ENCODE measurements around the gene ARHGAP8. TPM values are rescaled to one million over a fixed set of nuclear protein-coding genes. Genes with fewer than 3 reads are reported as not detected.

The ARHGAP8 gene
- total and polyA plus RNA-seq, 10 of the 15 experiments (the other 5 are each of a cell fraction or from before 2014, with no cell fraction given), result 0.33 TPM; not detected in 9

GRCh38 chr22:44719586-44720368, 32.6 kb upstream of the ARHGAP8 start:
- H3K9me3 ChIP-seq (replicated peaks; ENCODE audit: control insufficient read depth, insufficient read depth, low read length), result no peaks in the 10 kb centered on the region
- H3K79me2 ChIP-seq (ENCODE audit: control insufficient read depth, insufficient read depth, low read length), result no peaks in the 10 kb centered on the region
- peaks cover 4% of the 10 kb centered on the region for H3K4me1 ChIP-seq (ENCODE audit: control insufficient read depth, insufficient read depth, low read length)
- H3K4me2 ChIP-seq (ENCODE audit: control insufficient read depth, insufficient read depth), result no peak overlapping the region
- H3K27me3 ChIP-seq (replicated peaks in 1 of 2; ENCODE audit: control insufficient read depth in 2 of 2, insufficient read depth in 2 of 2, low read length in 1 of 2), result no peaks in the 10 kb centered on the region
- no peaks in the 10 kb centered on the region; a peak in 2 of 4 replicates for H3K36me3 ChIP-seq (ENCODE audit: control insufficient read depth in 2 of 2, insufficient read depth in 2 of 2, low read length in 1 of 2)
- no peak overlapping the region for H3K4me3 ChIP-seq
- H3K27ac ChIP-seq (ENCODE audit: control insufficient read depth, insufficient read depth), result no peak overlapping the region
- no peak for ATAC-seq
- H2AFZ ChIP-seq (ENCODE audit: control insufficient read depth, low read depth, low read length), result no peak overlapping the region
- H3K9ac ChIP-seq (ENCODE audit: control insufficient read depth, insufficient read depth, low read length), result no peak overlapping the region
- no peaks in the 10 kb centered on the region for H4K20me1 ChIP-seq (ENCODE audit: control insufficient read depth, insufficient read depth)
- no peak for FAIRE-seq
- ChIA-PET RAD21 (ENCODE audit: unreplicated experiment) (interaction anchor here (0.6 kb wide), 1 partner anchor 120 kb away, joined by 3 read pairs; no protein-coding TSS in a partner anchor), CTCF (interaction anchor here (1.3 kb wide), 1 partner anchor 36 kb away, joined by 4 read pairs; no protein-coding TSS in a partner anchor), SMC1A (ENCODE audit: uncharacterized antibody, unreplicated experiment) (interaction anchor here (1.3 kb wide), 1 partner anchor 11 kb away, joined by 4 read pairs; no protein-coding TSS in a partner anchor), POLR2A (no interaction called here)
- DNase-seq (ENCODE audit: low read depth, low spot score), result no peak
- no TSS peak for BruUV-seq (replicated peaks)
- WGBS (ENCODE audit: insufficient coverage, insufficient replicate concordance, low lambda C conversion rate, missing lambda C conversion rate), result 52% methylated on average over 13 of the region's 13 CpGs
- in situ Hi-C loops (cut with MboI) (no loop called here), intact Hi-C loops (cut with micrococcal nuclease; ENCODE audit: unreplicated experiment) (no loop called here)
- TF ChIP-seq CHD2 (IDR thresholded peaks at IDR 0.05; ENCODE audit: borderline replicate concordance, low read depth, low read length) (no peak), ZSCAN29 (IDR thresholded peaks at IDR 0.05) (no peak), FOS (IDR thresholded peaks at IDR 0.05; ENCODE audit: borderline replicate concordance, extremely low read depth, insufficient read length) (no peak), FOXM1 (IDR thresholded peaks at IDR 0.05; ENCODE audit: low read depth, low read length) (no peak)

GRCh38 chr22:44721213-44721612, 31.2 kb upstream of the ARHGAP8 start:
- Histone ChIP-seq H3K4me2 (ENCODE audit: control insufficient read depth, insufficient read depth) (no peak overlapping the region), H4K20me1 (ENCODE audit: control insufficient read depth, insufficient read depth) (no peaks in the 10 kb centered on the region), H2AFZ (ENCODE audit: control insufficient read depth, low read depth, low read length) (no peak overlapping the region), H3K79me2 (ENCODE audit: control insufficient read depth, insufficient read depth, low read length) (no peaks in the 10 kb centered on the region), H3K9ac (ENCODE audit: control insufficient read depth, insufficient read depth, low read length) (no peak overlapping the region), H3K36me3 (ENCODE audit: control insufficient read depth in 2 of 2, insufficient read depth in 2 of 2, low read length in 1 of 2) (no peaks in the 10 kb centered on the region; a peak in 2 of 4 replicates), H3K27me3 (replicated peaks in 1 of 2; ENCODE audit: control insufficient read depth in 2 of 2, insufficient read depth in 2 of 2, low read length in 1 of 2) (no peaks in the 10 kb centered on the region), H3K9me3 (replicated peaks; ENCODE audit: control insufficient read depth, insufficient read depth, low read length) (no peaks in the 10 kb centered on the region), H3K4me3 (no peak overlapping the region), H3K4me1 (ENCODE audit: control insufficient read depth, insufficient read depth, low read length) (peaks cover 4% of the 10 kb centered on the region), H3K27ac (ENCODE audit: control insufficient read depth, insufficient read depth) (no peak overlapping the region)
- no peak for FAIRE-seq
- WGBS (ENCODE audit: insufficient coverage, insufficient replicate concordance, low lambda C conversion rate, missing lambda C conversion rate), result 46% methylated on average over 7 of the region's 7 CpGs
- intact Hi-C loops (cut with micrococcal nuclease; ENCODE audit: unreplicated experiment), result no loop called here
- ChIA-PET POLR2A (no interaction called here), SMC1A (ENCODE audit: uncharacterized antibody, unreplicated experiment) (no interaction called here), CTCF (no interaction called here), RAD21 (ENCODE audit: unreplicated experiment) (no interaction called here)
- TF ChIP-seq USF1 (IDR thresholded peaks at IDR 0.05; ENCODE audit: borderline replicate concordance, extremely low read length, insufficient read depth, low read depth, low read length) (no peak), SPI1 (IDR thresholded peaks at IDR 0.05; ENCODE audit: borderline replicate concordance, insufficient read depth, low read depth, low read length) (no peak), CEBPZ (IDR thresholded peaks at IDR 0.05; ENCODE audit: low read depth, low read length) (no peak)
- ATAC-seq, result no peak
- no TSS peak for BruUV-seq (replicated peaks)
- DNase-seq (ENCODE audit: low read depth, low spot score), result no peak
- in situ Hi-C loops (cut with MboI), result no loop called here

All from GM12878 (cell line).